Right ventricle myocardium inferior (tissue), 1 donor: Measurements from ENCODE around the gene CTNNBL1. TPM values are rescaled to one million over a fixed set of nuclear protein-coding genes. Genes with fewer than 3 reads are reported as not detected.
A peak's percentile ranks its signal among the peaks of the same experiment; 100 is the strongest.

Experiments
- ATAC-seq: fragments of 200-7000 bp; cut with Tn5 transposase; one replicate; pipeline ENCODE4 v1.9.1; 2020; ENCODE audit warnings: mild to moderate bottlenecking, moderate library complexity
- DNase-seq: peaks from one replicate; pipeline ENCODE4 v3.0.0; 2021; ENCODE audit errors: missing footprints
- intact Hi-C: fragments of 100-400 bp; cut with DNase I; formaldehyde crosslinking; loops from one replicate; pipeline ENCODE4 v1.11.0; 2022
- total RNA-seq: library from RNA; stranded (reverse); fragmentation: NEBNext Ultra II Directional; extraction: Animal tissue kit (Norgen Biotek cat#: 25700); gene quantifications from one replicate; pipeline ENCODE4 v1.2.1, GENCODE V29; 2021
- donor health status: DM: no; HTN: yes; CAD: no; lungs with severe emphysema.

Gene CTNNBL1
- total RNA-seq, 1 donor from 2014 or later: 62.1 TPM

- DNase-seq (no peak), ATAC-seq (no peak)
Observed at GRCh38 chr20:37899105-37900045, 205.5 kb downstream of the CTNNBL1 start.

GRCh38 chr20:37901240-37901639 is 207.4 kb downstream of the CTNNBL1 start:
- intact Hi-C loops: loop anchor here (5.0 kb wide), 3 partner anchors 91 to 146 kb away; no protein-coding TSS in a partner anchor

More at GRCh38 chr20:37899105-37900045, 205.5 kb downstream of the CTNNBL1 start:
- intact Hi-C loops: loop anchor here (5.0 to 10.0 kb wide), 4 partner anchors 93 to 325 kb away; no protein-coding TSS in a partner anchor

GRCh38 chr20:37901654-37902503 is 208.0 kb downstream of the CTNNBL1 start:
- intact Hi-C loops: loop anchor here (5.0 kb wide), 3 partner anchors 90 to 145 kb away; no protein-coding TSS in a partner anchor
- ATAC-seq (peak; percentile 51), DNase-seq (no peak)

More at GRCh38 chr20:37901240-37901639, 207.4 kb downstream of the CTNNBL1 start:
- ATAC-seq (no peak), DNase-seq (no peak)

GRCh38 chr20:37902504-37903313 is 208.9 kb downstream of the CTNNBL1 start, which contains the start of gene VSTM2L:
TSS of gene VSTM2L (plus strand) at chr20:37903127. CDS start at chr20:37903351, 224 bp downstream.
- intact Hi-C loops: loop anchor here (5.0 kb wide), 3 partner anchors 90 to 145 kb away; no protein-coding TSS in a partner anchor
- ATAC-seq: peak; percentile 29
- no peak for DNase-seq

- no peak for DNase-seq
- no peak for ATAC-seq
- intact Hi-C loops: loop anchor here (5.0 kb wide), 3 partner anchors 89 to 146 kb away; no protein-coding TSS in a partner anchor
Observed at GRCh38 chr20:37903317-37904007, 209.6 kb downstream of the CTNNBL1 start.

GRCh38 chr20:37904008-37904642 is 210.3 kb downstream of the CTNNBL1 start:
- DNase-seq (no peak), ATAC-seq (no peak)
- intact Hi-C loops: loop anchor here (5.0 kb wide), 3 partner anchors 88 to 147 kb away; no protein-coding TSS in a partner anchor

- no peak for DNase-seq
- no peak for ATAC-seq
- intact Hi-C loops: loop anchor here (5.0 kb wide), 3 partner anchors 87 to 148 kb away; no protein-coding TSS in a partner anchor
Observed at GRCh38 chr20:37904845-37905373, 211.1 kb downstream of the CTNNBL1 start.

- ATAC-seq: no peak
- intact Hi-C loops: no loop called here
- DNase-seq: no peak
Observed at GRCh38 chr20:37905671-37906613, 212.1 kb downstream of the CTNNBL1 start.

GRCh38 chr20:37907330-37907676 is 213.5 kb downstream of the CTNNBL1 start:
- no peak for ATAC-seq
- DNase-seq: no peak
- intact Hi-C loops: no loop called here

GRCh38 chr20:37907677-37908401 is 214.0 kb downstream of the CTNNBL1 start:
- ATAC-seq: no peak
- DNase-seq: no peak
- intact Hi-C loops: no loop called here

GRCh38 chr20:37911261-37911660 is 217.4 kb downstream of the CTNNBL1 start:
- intact Hi-C loops: no loop called here
- no peak for DNase-seq
- ATAC-seq: no peak

GRCh38 chr20:37911838-37912281 is 218.0 kb downstream of the CTNNBL1 start:
- intact Hi-C loops: no loop called here
- ATAC-seq (peak; percentile 88), DNase-seq (peak; percentile 77)

- DNase-seq (no peak), ATAC-seq (no peak)
- intact Hi-C loops: no loop called here
Observed at GRCh38 chr20:37912874-37913273, 219.0 kb downstream of the CTNNBL1 start.

GRCh38 chr20:37913567-37914366 is 219.9 kb downstream of the CTNNBL1 start:
- ATAC-seq (no peak), DNase-seq (no peak)
- intact Hi-C loops: no loop called here
